Measurements from ENCODE around the gene CEBPB. TPM values are rescaled to one million over a fixed set of nuclear protein-coding genes. Genes with fewer than 3 reads are reported as not detected.
A peak's percentile ranks its signal among the peaks of the same experiment; 100 is the strongest.

The CEBPB gene
- total RNA-seq, 1 experiment from 2014 or later: 226 TPM

DNA sequence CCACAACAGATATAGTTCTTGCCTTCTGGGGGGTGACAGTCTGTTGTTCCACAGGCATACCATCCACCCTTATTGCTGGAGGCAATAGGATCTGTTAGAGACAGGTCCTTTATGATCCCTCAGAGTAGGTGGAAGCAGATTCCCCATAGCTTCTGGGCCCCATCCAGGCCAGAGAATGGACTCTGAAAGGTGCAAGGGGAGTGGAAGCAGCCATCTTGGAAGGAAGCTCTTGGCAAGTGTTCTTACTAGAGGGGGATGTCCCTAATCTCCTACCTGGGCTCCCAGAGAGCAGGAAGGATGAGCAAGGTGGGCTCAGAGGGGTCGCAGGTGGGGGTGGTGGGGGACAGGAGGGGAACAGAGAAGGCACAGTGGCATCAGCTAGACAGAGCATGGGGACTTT is 33.4 kb downstream of the CEBPB start:
- peaks cover 34% of the 10 kb centered on the region for H3K4me1 Mint-ChIP-seq (ENCODE audit: insufficient read depth, unreplicated experiment)
- H3K27me3 Mint-ChIP-seq (ENCODE audit: insufficient read depth, unreplicated experiment): no peaks in the 10 kb centered on the region

DNA sequence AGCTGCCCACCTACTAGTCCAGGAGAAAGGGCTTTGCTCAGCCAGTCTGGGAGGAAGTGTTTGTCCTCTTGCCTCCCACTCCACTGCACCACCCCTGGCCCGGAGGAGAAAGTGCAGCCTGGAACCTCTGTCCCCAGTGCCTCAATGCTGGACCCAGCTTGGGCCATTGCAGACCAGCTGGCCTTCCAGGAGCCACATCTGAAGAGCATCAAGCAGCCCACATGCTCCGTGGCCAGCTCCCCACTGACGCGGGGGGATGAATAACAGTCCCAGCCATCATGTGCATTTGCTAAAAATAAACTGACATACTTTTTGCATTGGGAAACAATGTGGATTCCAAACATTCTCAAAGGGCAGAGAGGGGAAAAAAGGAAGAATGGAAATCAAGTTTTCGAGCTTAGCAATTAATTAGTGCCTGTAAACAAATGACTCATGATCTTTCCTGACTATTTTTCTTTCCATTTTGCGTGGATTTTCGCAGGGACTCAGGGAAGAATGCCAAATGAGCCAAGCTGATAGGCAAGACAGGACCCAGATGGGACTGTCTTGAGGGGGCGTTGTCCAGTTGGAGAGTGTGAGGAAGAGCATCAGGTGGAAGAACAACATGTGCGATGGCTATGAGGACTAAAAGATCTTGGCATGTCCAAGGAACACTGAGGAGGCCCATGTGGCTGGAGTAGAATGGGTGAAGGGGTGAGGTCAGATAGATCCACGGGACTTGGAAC is 34.1 kb downstream of the CEBPB start:
- H3K4me1 Mint-ChIP-seq (ENCODE audit: insufficient read depth, unreplicated experiment): peaks cover 34% of the 10 kb centered on the region
- TF ChIP-seq, protein P1, sequence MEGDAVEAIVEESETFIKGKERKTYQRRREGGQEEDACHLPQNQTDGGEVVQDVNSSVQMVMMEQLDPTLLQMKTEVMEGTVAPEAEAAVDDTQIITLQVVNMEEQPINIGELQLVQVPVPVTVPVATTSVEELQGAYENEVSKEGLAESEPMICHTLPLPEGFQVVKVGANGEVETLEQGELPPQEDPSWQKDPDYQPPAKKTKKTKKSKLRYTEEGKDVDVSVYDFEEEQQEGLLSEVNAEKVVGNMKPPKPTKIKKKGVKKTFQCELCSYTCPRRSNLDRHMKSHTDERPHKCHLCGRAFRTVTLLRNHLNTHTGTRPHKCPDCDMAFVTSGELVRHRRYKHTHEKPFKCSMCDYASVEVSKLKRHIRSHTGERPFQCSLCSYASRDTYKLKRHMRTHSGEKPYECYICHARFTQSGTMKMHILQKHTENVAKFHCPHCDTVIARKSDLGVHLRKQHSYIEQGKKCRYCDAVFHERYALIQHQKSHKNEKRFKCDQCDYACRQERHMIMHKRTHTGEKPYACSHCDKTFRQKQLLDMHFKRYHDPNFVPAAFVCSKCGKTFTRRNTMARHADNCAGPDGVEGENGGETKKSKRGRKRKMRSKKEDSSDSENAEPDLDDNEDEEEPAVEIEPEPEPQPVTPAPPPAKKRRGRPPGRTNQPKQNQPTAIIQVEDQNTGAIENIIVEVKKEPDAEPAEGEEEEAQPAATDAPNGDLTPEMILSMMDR (IDR thresholded peaks at IDR 0.05; ENCODE audit: unreplicated experiment): no peak
- no peaks in the 10 kb centered on the region for H3K9me3 Mint-ChIP-seq (ENCODE audit: unreplicated experiment)
- peak; percentile 33 for DNase-seq (ENCODE audit: unreplicated experiment)
- POLR2A ChIA-PET: interaction anchor here (1.2 kb wide), 2 partner anchors 199 to 216 kb away, joined by 3 read pairs; no protein-coding TSS in a partner anchor
- H3K27ac Mint-ChIP-seq (ENCODE audit: low read depth, unreplicated experiment): peak overlapping the region; percentile 24
- CTCF ChIA-PET: interaction anchor here (0.5 to 1.1 kb wide), 5 partner anchors 14 to 159 kb away, joined by 3 to 4 read pairs (median 3); no protein-coding TSS in a partner anchor
- H3K27me3 Mint-ChIP-seq (ENCODE audit: insufficient read depth, unreplicated experiment): no peaks in the 10 kb centered on the region
- H3K36me3 Mint-ChIP-seq (ENCODE audit: insufficient read depth, unreplicated experiment): no peaks in the 10 kb centered on the region
- intact Hi-C loops (cut with micrococcal nuclease): no loop called here
- no peak overlapping the region for H3K4me3 Mint-ChIP-seq (ENCODE audit: unreplicated experiment)
- BruUV-seq (replicated peaks): no TSS peak

More for the DNA sequence above, 33.4 kb downstream of the CEBPB start:
- BruUV-seq (replicated peaks): no TSS peak
- TF ChIP-seq, protein P1 (IDR thresholded peaks at IDR 0.05; ENCODE audit: unreplicated experiment): no peak
- intact Hi-C loops (cut with micrococcal nuclease): no loop called here
- Mint-ChIP-seq H3K27ac (ENCODE audit: low read depth, unreplicated experiment) (no peak overlapping the region), H3K9me3 (ENCODE audit: unreplicated experiment) (no peaks in the 10 kb centered on the region), H3K4me3 (ENCODE audit: unreplicated experiment) (no peak overlapping the region), H3K36me3 (ENCODE audit: insufficient read depth, unreplicated experiment) (no peaks in the 10 kb centered on the region)
- DNase-seq (ENCODE audit: unreplicated experiment): no peak
- CTCF ChIA-PET: interaction anchor here (0.6 to 1.1 kb wide), 2 partner anchors 87 to 159 kb away, joined by 3 read pairs; no protein-coding TSS in a partner anchor
- POLR2A ChIA-PET: interaction anchor here (1.2 kb wide), 2 partner anchors 200 to 216 kb away, joined by 3 read pairs; no protein-coding TSS in a partner anchor

DNA sequence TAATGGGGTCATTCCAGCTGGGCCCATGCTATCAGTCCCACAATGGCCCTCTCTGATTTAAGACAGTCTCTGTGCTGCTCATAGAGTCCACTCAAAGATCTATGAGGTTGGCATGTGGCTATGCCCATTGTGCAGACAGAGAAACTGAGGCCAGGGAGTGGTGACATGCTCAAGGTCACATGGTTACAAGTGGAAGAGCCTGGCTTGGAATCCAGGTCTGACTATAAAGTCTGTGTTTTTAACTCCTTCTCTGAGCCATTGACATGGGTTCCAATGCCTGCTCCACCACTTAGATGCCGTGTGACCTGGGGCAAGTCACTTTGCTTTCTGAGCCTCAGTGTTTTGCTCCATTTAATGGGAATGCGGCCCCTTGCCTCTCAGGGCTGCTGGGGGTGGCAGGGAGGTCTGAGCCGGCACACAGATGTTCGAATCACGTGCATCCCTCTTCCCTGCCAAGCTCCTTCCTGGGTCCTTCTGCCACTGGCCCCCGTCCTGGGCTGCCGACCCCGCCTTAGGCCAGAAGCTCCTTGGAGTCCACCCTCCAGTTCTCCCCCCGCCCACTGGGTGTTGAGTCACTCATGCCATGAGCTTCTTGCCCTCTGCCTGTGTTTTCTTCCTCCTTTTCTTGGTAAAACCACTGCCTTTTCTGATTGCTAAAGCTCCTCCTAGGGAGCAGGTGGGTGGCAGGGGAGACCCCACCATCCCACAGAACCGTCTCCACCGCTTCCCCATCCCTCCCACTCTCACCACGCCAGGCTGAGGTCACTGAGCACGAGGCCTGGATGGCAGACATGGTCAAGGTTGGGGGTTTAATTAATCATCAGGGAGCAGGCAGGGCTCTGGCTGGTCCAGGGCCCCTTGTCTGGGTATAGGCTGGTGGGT is 35.7 kb downstream of the CEBPB start:
- ChIA-PET POLR2A (interaction anchor here (0.6 kb wide), 1 partner anchor 17 kb away, joined by 3 read pairs; no protein-coding TSS in a partner anchor), CTCF (no interaction called here)
- H3K4me1 Mint-ChIP-seq (ENCODE audit: insufficient read depth, unreplicated experiment): peaks cover 27% of the 10 kb centered on the region
- no peaks in the 10 kb centered on the region for H3K27me3 Mint-ChIP-seq (ENCODE audit: insufficient read depth, unreplicated experiment)
- no peak overlapping the region for H3K4me3 Mint-ChIP-seq (ENCODE audit: unreplicated experiment)
- intact Hi-C loops (cut with micrococcal nuclease): no loop called here
- no peak overlapping the region for H3K27ac Mint-ChIP-seq (ENCODE audit: low read depth, unreplicated experiment)
- no peaks in the 10 kb centered on the region for H3K9me3 Mint-ChIP-seq (ENCODE audit: unreplicated experiment)
- TF ChIP-seq, protein P1 (IDR thresholded peaks at IDR 0.05; ENCODE audit: unreplicated experiment): no peak
- peaks cover 7% of the 10 kb centered on the region for H3K36me3 Mint-ChIP-seq (ENCODE audit: insufficient read depth, unreplicated experiment)
- peak; percentile 24 for DNase-seq (ENCODE audit: unreplicated experiment)
- BruUV-seq (replicated peaks): no TSS peak

DNA sequence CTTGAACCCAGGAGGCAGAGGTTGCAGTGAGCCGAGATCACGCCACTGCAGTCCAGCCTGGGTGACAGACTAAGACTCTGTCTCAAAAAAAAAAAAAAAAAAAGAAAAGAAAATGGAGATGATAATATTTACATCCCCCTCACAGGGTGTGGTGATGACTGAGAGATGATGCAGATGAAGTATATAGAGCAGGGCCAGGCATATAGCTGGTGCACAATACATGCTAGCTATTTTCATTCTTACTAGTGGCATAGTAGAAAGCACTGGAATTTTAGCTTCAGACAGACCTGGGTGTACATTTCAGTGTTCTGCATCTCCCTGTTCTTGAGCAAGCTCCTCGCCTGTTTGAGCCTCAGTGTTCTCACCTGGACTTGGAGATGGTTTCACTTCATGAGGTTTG is 36.9 kb downstream of the CEBPB start:
- peaks cover 17% of the 10 kb centered on the region for H3K4me1 Mint-ChIP-seq (ENCODE audit: insufficient read depth, unreplicated experiment)
- POLR2A ChIA-PET: interaction anchor here (0.6 to 1.1 kb wide), 2 partner anchors 10 to 16 kb away, joined by 4 read pairs; no protein-coding TSS in a partner anchor
- no peak overlapping the region for H3K4me3 Mint-ChIP-seq (ENCODE audit: unreplicated experiment)
- peaks cover 7% of the 10 kb centered on the region for H3K36me3 Mint-ChIP-seq (ENCODE audit: insufficient read depth, unreplicated experiment)
- CTCF ChIA-PET: interaction anchor here (0.6 to 1.2 kb wide), 5 partner anchors 28 to 518 kb away, joined by 3 to 6 read pairs (median 3); no protein-coding TSS in a partner anchor
- no TSS peak for BruUV-seq (replicated peaks)
- intact Hi-C loops (cut with micrococcal nuclease): no loop called here
- no peaks in the 10 kb centered on the region for H3K9me3 Mint-ChIP-seq (ENCODE audit: unreplicated experiment)
- no peak overlapping the region for H3K27ac Mint-ChIP-seq (ENCODE audit: low read depth, unreplicated experiment)
- DNase-seq (ENCODE audit: unreplicated experiment): no peak
- TF ChIP-seq, protein P1 (IDR thresholded peaks at IDR 0.05; ENCODE audit: unreplicated experiment): no peak
- H3K27me3 Mint-ChIP-seq (ENCODE audit: insufficient read depth, unreplicated experiment): no peaks in the 10 kb centered on the region
